AG04450 (cell line): ENCODE results near the gene CC2D1B. TPM values are rescaled to one million over a fixed set of nuclear protein-coding genes. Genes with fewer than 3 reads are reported as not detected.
"Not testable (repeated sequence)": the region's sequence is repeated elsewhere in the genome, so short reads cannot be mapped to it uniquely, and the experiment has no call there.

Experiments used
- CTCF ChIA-PET: fragments of 300-600, 350-600 bp; formaldehyde crosslinking; extraction: SDS; loops from one replicate; lab custom pipeline; 2022; ENCODE audit warnings: antibody characterized with exemption, inconsistent platforms; lab: Charles Lee
- POLR2A ChIA-PET: fragments of 350-600 bp; formaldehyde crosslinking; extraction: SDS; loops from one replicate; lab custom pipeline; 2021; ENCODE audit warnings: antibody characterized with exemption, inconsistent platforms; lab: Yijun Ruan, JAX
- DNase-seq: peaks from one replicate; pipeline ENCODE4 v3.0.0-alpha.2; 2011; ENCODE audit warnings: low read depth, low spot score
- H3K27ac ChIP-seq: one replicate; pipeline ENCODE4 v1.5.1; 2012; ENCODE audit warnings: low read depth, low read length, control low read depth
- H3K27me3 ChIP-seq: one replicate; pipeline ENCODE4 v1.6.0; 2012; ENCODE audit warnings: low read length; ENCODE audit not compliant: control insufficient read depth, insufficient read depth
- H3K4me3 ChIP-seq: 2 replicates; pipeline ENCODE4 v1.5.1; 2011; ENCODE audit warnings: mild to moderate bottlenecking, low read depth, low read length, control low read depth
- H3K9me3 ChIP-seq: 2 replicates; pipeline ENCODE4 v1.5.1; 2012; ENCODE audit warnings: low read length; ENCODE audit not compliant: control insufficient read depth, insufficient read depth
- CTCF ChIP-seq: IDR thresholded peaks from 2 replicates; pipeline ENCODE4 v1.5.1; 2011; ENCODE audit warnings: low read depth, low read length, control low read depth, inconsistent platforms
- polyA plus RNA-seq: library from polyadenylated mRNA; depleted of rRNA; stranded (reverse); fragments of >200 nt; gene quantifications from 2 replicates; pipeline ENCODE4 v1.2.3, GENCODE V29; 2011

The CC2D1B gene
- polyA plus RNA-seq, 1 experiment, result 9.7 TPM

GRCh38 chr1:52399629-52400028, 33.6 kb upstream of the CC2D1B start:
- ChIA-PET CTCF (interaction anchor here (0.7 kb wide), 1 partner anchor 90 kb away, joined by 4 read pairs; no protein-coding TSS in a partner anchor), POLR2A (no interaction called here)
- no peaks in the 10 kb centered on the region for H3K9me3 ChIP-seq
- no peak for TF ChIP-seq CTCF
- H3K27ac ChIP-seq, result no peak overlapping the region
- DNase-seq, result no peak
- H3K4me3 ChIP-seq, result no peak overlapping the region
- H3K27me3 ChIP-seq, result no peaks in the 10 kb centered on the region

GRCh38 chr1:52393174-52393573, 27.2 kb upstream of the CC2D1B start:
- ChIA-PET POLR2A (no interaction called here), CTCF (interaction anchor here (0.9 kb wide), 1 partner anchor 12 kb away, joined by 3 read pairs; the partner anchor contains the start of gene PRPF38A)
- no peak for TF ChIP-seq CTCF
- no peaks in the 10 kb centered on the region for H3K27me3 ChIP-seq
- H3K4me3 ChIP-seq, result no peak overlapping the region
- DNase-seq, result no peak
- H3K9me3 ChIP-seq, result no peaks in the 10 kb centered on the region
- H3K27ac ChIP-seq, result no peak overlapping the region

DNA sequence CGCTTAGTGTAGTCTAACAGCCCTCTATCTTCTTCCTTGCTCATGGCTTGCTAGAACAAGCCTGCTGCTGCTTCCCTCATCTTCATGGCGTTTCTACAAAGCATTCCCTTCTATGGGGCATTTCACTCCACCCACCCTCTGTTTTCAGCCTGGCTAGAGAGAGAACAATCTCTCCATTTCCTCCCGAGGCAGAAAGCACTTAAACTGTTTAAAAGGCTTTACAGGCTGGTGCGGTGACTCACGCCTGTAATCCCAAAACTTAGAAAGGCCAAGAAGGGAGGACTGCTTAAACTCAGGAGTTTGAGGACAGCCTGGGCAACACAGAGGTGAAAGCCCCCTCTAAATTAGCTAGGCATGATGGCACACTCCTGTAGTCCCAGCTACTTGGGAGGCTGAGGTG, 20.5 kb upstream of the CC2D1B start:
- Histone ChIP-seq H3K27me3 (no peaks in the 10 kb centered on the region), H3K9me3 (no peaks in the 10 kb centered on the region), H3K27ac (no peak overlapping the region), H3K4me3 (no peak overlapping the region)
- ChIA-PET POLR2A (no interaction called here), CTCF (no interaction called here)
- no peak for TF ChIP-seq CTCF
- DNase-seq, result no peak

DNA sequence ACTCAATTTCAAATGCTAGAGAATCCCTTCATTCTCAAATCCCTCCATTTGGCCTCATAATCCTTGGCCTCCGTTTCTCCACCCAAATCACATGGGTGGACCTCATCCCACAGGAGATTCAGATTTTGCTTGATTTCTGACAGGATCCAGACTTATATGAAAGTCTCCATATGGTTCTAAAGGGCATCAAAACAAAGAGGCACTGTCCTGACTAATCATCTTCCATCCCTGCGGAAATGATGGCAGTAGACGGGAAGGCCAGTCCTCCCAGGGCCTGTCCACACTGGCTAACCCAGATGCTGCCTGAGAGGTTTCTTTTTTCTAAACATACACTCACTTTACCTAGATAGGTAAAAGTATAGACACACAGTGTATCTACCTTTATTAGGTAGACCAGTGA, 19.4 kb upstream of the CC2D1B start:
- Histone ChIP-seq H3K27ac (no peak overlapping the region), H3K4me3 (no peak overlapping the region), H3K9me3 (no peaks in the 10 kb centered on the region), H3K27me3 (no peaks in the 10 kb centered on the region)
- CTCF ChIA-PET, result no interaction called here
- no peak for DNase-seq
- POLR2A ChIA-PET, result no interaction called here
- no peak for TF ChIP-seq CTCF

DNA sequence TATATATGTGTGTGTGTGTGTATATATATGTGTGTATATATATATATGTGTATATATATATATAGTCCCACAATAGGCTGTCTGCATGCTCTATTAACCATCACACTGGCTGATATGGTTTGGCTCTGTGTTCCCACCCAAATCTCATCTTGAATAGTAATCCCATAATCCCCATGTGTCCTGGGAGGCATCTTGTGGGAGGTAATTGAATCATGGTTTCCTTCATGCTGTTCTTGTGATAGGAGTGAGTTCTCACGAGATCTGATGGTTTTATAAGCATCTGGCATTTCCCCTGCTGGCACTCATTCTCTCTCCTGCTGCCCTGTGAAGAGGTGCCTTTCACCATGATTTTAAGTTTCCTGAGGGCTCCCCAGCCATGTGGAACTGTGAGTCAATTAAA, 3.8 kb upstream of the CC2D1B start:
- POLR2A ChIA-PET, H3K4me3 ChIP-seq, DNase-seq, H3K27ac ChIP-seq, H3K9me3 ChIP-seq, CTCF ChIA-PET, H3K27me3 ChIP-seq: not testable (repeated sequence)
